ENCODE data around the gene REEP2. TPM values are rescaled to one million over a fixed set of nuclear protein-coding genes. Genes with fewer than 3 reads are reported as not detected.

The REEP2 gene
- total and polyA plus RNA-seq, 4 donors: 0.08 to 0.28 (median 0.12) TPM; not detected in 1

GRCh38 chr5:138464388-138465260, 25.8 kb downstream of the REEP2 start:
- peak overlapping the region; percentile 74 to 76 for H3K9ac ChIP-seq (ENCODE audit: low read depth in 1 of 2, low read length in 2 of 2)
- peak; percentile 94 for DNase-seq (ENCODE audit: low spot score)
- peaks cover 0 to 25% (median 12%) of the 10 kb centered on the region in 4 donors for H3K4me1 ChIP-seq (ENCODE audit: control insufficient read depth in 4 of 4, insufficient read depth in 4 of 4, low read length in 3 of 4)
- no peaks in the 10 kb centered on the region for H3K27me3 ChIP-seq (ENCODE audit: control insufficient read depth in 4 of 4, insufficient read depth in 4 of 4, low read length in 3 of 4)
- H3K4me3 ChIP-seq (ENCODE audit: low read depth in 1 of 3, low read length in 3 of 3): peak overlapping the region; percentile 62 to 84 (median 83)
- TF ChIP-seq MAX (IDR thresholded peaks at IDR 0.05) (no peak), FOXA2 (IDR thresholded peaks at IDR 0.05) (no peak), CTCF (IDR thresholded peaks at IDR 0.05; ENCODE audit: low read depth, low read length, missing input control) (no peak), EGR1 (IDR thresholded peaks at IDR 0.05; ENCODE audit: low read depth in 2 of 2) (peak; percentile 96 to 98), HNF4G (IDR thresholded peaks at IDR 0.05) (no peak), FOXA1 (IDR thresholded peaks at IDR 0.05) (no peak), TAF1 (conservative IDR thresholded peaks at IDR 0.05) (peak; percentile 81), REST (IDR thresholded peaks at IDR 0.05) (peak; percentile 11), HNF4A (conservative IDR thresholded peaks at IDR 0.05) (peak; percentile 10 to 18), RXRA (IDR thresholded peaks at IDR 0.05) (peak; percentile 16 to 60), RAD21 (IDR thresholded peaks at IDR 0.05) (no peak), JUND (IDR thresholded peaks at IDR 0.05) (no peak), YY1 (IDR thresholded peaks at IDR 0.05) (peak; percentile 45), GABPA (IDR thresholded peaks at IDR 0.05 in 1 of 2, conservative IDR thresholded peaks at IDR 0.05 in 1 of 2) (peak in 1 of 2 donors; percentile 57), NR2F2 (IDR thresholded peaks at IDR 0.05) (peak; percentile 76), SP1 (IDR thresholded peaks at IDR 0.05) (peak; percentile 65), ZBTB33 (IDR thresholded peaks at IDR 0.05) (peak; percentile 91), ATF3 (IDR thresholded peaks at IDR 0.05) (no peak)
- WGBS: under 1% methylated on average over 64 of the region's 64 CpGs
- peaks cover 2 to 14% (median 13%) of the 10 kb centered on the region in 4 donors for H3K36me3 ChIP-seq (ENCODE audit: control insufficient read depth in 4 of 4, insufficient read depth in 3 of 4, low read depth in 1 of 4, low read length in 3 of 4)
- H3K27ac ChIP-seq (ENCODE audit: low read depth in 1 of 2, low read length in 2 of 2): peak overlapping the region; percentile 94 to 95
- no peaks in the 10 kb centered on the region for H3K9me3 ChIP-seq (ENCODE audit: control insufficient read depth in 4 of 4, low read length in 3 of 4)

Data from liver (tissue), 9 donors.